ENCODE data around the gene GPS1. TPM values are rescaled to one million over a fixed set of nuclear protein-coding genes. Genes with fewer than 3 reads are reported as not detected.

GPS1 gene
- total RNA-seq, 1 experiment from 2014 or later = 181 TPM

DNA sequence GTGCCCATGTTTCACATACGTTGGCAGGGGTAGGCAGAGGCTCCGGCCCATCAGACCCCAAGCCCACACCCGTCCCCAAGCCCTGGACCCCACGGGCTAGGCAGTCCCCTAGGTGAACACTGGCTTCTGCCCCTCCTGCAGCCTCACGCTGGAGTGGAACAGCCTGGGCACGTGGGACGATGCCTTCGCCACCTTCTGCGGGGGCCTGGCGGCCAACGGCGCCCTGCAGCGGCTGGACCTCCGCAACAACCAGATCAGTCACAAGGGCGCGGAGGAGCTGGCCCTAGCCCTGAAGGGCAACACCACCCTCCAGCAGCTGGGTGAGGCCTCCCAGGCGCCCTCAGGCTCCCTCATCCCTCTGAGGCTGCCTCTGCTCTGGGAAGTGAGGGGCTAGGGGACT lies 26.8 kb upstream of the GPS1 start:
- H3K36me3 Mint-ChIP-seq = no peaks in the 10 kb centered on the region
- ATAC-seq (no peak), DNase-seq (ENCODE audit: low spot score) (no peak)
- H3K27ac Mint-ChIP-seq = no peak overlapping the region
- no peaks in the 10 kb centered on the region; the same call in 1 of the 2 replicates for H3K27me3 Mint-ChIP-seq (ENCODE audit: low read depth)
- peaks cover 13% of the 10 kb centered on the region for H3K4me1 Mint-ChIP-seq
- no peaks in the 10 kb centered on the region for H3K9me3 Mint-ChIP-seq
- TF ChIP-seq, protein P1, sequence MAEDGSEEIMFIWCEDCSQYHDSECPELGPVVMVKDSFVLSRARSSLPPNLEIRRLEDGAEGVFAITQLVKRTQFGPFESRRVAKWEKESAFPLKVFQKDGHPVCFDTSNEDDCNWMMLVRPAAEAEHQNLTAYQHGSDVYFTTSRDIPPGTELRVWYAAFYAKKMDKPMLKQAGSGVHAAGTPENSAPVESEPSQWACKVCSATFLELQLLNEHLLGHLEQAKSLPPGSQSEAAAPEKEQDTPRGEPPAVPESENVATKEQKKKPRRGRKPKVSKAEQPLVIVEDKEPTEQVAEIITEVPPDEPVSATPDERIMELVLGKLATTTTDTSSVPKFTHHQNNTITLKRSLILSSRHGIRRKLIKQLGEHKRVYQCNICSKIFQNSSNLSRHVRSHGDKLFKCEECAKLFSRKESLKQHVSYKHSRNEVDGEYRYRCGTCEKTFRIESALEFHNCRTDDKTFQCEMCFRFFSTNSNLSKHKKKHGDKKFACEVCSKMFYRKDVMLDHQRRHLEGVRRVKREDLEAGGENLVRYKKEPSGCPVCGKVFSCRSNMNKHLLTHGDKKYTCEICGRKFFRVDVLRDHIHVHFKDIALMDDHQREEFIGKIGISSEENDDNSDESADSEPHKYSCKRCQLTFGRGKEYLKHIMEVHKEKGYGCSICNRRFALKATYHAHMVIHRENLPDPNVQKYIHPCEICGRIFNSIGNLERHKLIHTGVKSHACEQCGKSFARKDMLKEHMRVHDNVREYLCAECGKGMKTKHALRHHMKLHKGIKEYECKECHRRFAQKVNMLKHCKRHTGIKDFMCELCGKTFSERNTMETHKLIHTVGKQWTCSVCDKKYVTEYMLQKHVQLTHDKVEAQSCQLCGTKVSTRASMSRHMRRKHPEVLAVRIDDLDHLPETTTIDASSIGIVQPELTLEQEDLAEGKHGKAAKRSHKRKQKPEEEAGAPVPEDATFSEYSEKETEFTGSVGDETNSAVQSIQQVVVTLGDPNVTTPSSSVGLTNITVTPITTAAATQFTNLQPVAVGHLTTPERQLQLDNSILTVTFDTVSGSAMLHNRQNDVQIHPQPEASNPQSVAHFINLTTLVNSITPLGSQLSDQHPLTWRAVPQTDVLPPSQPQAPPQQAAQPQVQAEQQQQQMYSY (CRISPR knock-in tag; IDR thresholded peaks at IDR 0.05) = no peak
- TF ChIP-seq SP1 (CRISPR knock-in tag; conservative IDR thresholded peaks at IDR 0.05) (no peak), JUN (CRISPR knock-in tag; IDR thresholded peaks at IDR 0.05) (no peak), PRRX2 (CRISPR knock-in tag; IDR thresholded peaks at IDR 0.05) (no peak), CREB1 (CRISPR knock-in tag; IDR thresholded peaks at IDR 0.05) (no peak), ZBTB21 (CRISPR knock-in tag; IDR thresholded peaks at IDR 0.05; ENCODE audit: borderline replicate concordance) (no peak), TCF7 (CRISPR knock-in tag; IDR thresholded peaks at IDR 0.05; ENCODE audit: low read depth) (no peak), EMX1 (CRISPR knock-in tag; IDR thresholded peaks at IDR 0.05) (no peak)
- TF ChIP-seq, protein P2, sequence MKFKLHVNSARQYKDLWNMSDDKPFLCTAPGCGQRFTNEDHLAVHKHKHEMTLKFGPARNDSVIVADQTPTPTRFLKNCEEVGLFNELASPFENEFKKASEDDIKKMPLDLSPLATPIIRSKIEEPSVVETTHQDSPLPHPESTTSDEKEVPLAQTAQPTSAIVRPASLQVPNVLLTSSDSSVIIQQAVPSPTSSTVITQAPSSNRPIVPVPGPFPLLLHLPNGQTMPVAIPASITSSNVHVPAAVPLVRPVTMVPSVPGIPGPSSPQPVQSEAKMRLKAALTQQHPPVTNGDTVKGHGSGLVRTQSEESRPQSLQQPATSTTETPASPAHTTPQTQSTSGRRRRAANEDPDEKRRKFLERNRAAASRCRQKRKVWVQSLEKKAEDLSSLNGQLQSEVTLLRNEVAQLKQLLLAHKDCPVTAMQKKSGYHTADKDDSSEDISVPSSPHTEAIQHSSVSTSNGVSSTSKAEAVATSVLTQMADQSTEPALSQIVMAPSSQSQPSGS (CRISPR knock-in tag; IDR thresholded peaks at IDR 0.05; ENCODE audit: borderline replicate concordance, low read depth) = no peak
- TF ChIP-seq, protein P3, sequence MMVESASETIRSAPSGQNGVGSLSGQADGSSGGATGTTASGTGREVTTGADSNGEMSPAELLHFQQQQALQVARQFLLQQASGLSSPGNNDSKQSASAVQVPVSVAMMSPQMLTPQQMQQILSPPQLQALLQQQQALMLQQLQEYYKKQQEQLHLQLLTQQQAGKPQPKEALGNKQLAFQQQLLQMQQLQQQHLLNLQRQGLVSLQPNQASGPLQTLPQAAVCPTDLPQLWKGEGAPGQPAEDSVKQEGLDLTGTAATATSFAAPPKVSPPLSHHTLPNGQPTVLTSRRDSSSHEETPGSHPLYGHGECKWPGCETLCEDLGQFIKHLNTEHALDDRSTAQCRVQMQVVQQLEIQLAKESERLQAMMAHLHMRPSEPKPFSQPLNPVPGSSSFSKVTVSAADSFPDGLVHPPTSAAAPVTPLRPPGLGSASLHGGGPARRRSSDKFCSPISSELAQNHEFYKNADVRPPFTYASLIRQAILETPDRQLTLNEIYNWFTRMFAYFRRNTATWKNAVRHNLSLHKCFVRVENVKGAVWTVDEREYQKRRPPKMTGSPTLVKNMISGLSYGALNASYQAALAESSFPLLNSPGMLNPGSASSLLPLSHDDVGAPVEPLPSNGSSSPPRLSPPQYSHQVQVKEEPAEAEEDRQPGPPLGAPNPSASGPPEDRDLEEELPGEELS (CRISPR knock-in tag; IDR thresholded peaks at IDR 0.05) = no peak
- TF ChIP-seq, protein P4, sequence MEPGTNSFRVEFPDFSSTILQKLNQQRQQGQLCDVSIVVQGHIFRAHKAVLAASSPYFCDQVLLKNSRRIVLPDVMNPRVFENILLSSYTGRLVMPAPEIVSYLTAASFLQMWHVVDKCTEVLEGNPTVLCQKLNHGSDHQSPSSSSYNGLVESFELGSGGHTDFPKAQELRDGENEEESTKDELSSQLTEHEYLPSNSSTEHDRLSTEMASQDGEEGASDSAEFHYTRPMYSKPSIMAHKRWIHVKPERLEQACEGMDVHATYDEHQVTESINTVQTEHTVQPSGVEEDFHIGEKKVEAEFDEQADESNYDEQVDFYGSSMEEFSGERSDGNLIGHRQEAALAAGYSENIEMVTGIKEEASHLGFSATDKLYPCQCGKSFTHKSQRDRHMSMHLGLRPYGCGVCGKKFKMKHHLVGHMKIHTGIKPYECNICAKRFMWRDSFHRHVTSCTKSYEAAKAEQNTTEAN (CRISPR knock-in tag; IDR thresholded peaks at IDR 0.05) = no peak
- TF ChIP-seq, protein P5, sequence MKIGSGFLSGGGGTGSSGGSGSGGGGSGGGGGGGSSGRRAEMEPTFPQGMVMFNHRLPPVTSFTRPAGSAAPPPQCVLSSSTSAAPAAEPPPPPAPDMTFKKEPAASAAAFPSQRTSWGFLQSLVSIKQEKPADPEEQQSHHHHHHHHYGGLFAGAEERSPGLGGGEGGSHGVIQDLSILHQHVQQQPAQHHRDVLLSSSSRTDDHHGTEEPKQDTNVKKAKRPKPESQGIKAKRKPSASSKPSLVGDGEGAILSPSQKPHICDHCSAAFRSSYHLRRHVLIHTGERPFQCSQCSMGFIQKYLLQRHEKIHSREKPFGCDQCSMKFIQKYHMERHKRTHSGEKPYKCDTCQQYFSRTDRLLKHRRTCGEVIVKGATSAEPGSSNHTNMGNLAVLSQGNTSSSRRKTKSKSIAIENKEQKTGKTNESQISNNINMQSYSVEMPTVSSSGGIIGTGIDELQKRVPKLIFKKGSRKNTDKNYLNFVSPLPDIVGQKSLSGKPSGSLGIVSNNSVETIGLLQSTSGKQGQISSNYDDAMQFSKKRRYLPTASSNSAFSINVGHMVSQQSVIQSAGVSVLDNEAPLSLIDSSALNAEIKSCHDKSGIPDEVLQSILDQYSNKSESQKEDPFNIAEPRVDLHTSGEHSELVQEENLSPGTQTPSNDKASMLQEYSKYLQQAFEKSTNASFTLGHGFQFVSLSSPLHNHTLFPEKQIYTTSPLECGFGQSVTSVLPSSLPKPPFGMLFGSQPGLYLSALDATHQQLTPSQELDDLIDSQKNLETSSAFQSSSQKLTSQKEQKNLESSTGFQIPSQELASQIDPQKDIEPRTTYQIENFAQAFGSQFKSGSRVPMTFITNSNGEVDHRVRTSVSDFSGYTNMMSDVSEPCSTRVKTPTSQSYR (CRISPR knock-in tag; IDR thresholded peaks at IDR 0.05) = no peak
- ChIA-PET CTCF (interaction anchor here (0.9 to 1.9 kb wide), 3 partner anchors 13 to 101 kb away, joined by 3 to 4 read pairs (median 3); partner anchors contain the start of gene DCXR), POLR2A (interaction anchor here (2.6 to 2.7 kb wide), 2 partner anchors 13 to 101 kb away, joined by 6 to 9 read pairs; partner anchors contain the start of gene DCXR)
- H3K4me3 Mint-ChIP-seq = no peak overlapping the region

DNA sequence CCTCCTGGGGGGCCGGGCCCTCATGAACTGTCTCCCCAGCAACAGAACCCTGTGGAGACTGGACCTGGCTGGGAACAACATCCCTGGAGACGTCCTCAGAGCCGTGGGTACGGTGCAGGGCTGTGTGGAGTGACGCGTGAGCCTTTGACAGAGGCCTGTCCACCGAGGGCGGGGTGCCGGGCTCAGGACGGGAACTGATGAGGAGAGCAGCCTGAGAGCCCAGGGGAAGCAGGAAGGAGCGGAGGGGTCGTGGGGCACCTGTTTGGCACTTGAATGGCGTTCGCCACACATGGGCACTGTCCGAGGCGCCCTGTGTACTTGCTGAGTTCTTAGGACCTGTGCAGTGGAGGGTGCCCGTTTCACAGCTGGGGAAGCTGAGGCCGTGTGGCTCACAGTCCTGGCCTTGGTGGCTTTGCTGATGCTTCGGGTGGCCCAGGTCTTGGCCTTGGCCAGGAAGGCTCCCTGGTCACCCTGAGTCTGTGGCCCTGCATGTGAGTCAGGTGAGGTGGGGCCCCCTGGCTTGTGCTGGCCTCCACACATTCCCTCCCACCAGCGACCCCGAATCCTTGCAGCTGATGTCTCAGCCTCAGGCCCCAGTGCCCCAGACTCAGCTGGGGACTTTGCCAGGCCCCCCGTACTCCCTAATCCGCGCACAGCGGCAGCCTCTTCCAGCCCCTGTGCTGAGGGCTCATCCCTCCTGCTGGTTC lies 26.1 kb upstream of the GPS1 start:
- Mint-ChIP-seq H3K4me1 (peaks cover 13% of the 10 kb centered on the region), H3K27me3 (ENCODE audit: low read depth) (no peaks in the 10 kb centered on the region; the same call in 1 of the 2 replicates)
- CTCF ChIA-PET = interaction anchor here (1.9 kb wide), 1 partner anchor 12 kb away, joined by 4 read pairs; the partner anchor contains the start of gene DCXR
- TF ChIP-seq, protein P6, sequence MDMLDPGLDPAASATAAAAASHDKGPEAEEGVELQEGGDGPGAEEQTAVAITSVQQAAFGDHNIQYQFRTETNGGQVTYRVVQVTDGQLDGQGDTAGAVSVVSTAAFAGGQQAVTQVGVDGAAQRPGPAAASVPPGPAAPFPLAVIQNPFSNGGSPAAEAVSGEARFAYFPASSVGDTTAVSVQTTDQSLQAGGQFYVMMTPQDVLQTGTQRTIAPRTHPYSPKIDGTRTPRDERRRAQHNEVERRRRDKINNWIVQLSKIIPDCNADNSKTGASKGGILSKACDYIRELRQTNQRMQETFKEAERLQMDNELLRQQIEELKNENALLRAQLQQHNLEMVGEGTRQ (CRISPR knock-in tag; IDR thresholded peaks at IDR 0.05) = no peak
- TF ChIP-seq ESRRA (CRISPR knock-in tag; IDR thresholded peaks at IDR 0.05; ENCODE audit: borderline replicate concordance) = no peak
- TF ChIP-seq, protein P7, sequence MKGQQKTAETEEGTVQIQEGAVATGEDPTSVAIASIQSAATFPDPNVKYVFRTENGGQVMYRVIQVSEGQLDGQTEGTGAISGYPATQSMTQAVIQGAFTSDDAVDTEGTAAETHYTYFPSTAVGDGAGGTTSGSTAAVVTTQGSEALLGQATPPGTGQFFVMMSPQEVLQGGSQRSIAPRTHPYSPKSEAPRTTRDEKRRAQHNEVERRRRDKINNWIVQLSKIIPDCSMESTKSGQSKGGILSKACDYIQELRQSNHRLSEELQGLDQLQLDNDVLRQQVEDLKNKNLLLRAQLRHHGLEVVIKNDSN (CRISPR knock-in tag; IDR thresholded peaks at IDR 0.05) = no peak

More for the DNA sequence above, 26.1 kb upstream of the GPS1 start:
- Mint-ChIP-seq H3K9me3 (no peaks in the 10 kb centered on the region), H3K4me3 (no peak overlapping the region), H3K27ac (no peak overlapping the region), H3K36me3 (no peaks in the 10 kb centered on the region)
- DNase-seq (ENCODE audit: low spot score) = no peak
- ATAC-seq = no peak
- POLR2A ChIA-PET = interaction anchor here (1.4 kb wide), 1 partner anchor 12 kb away, joined by 4 read pairs; the partner anchor contains the start of gene DCXR
